ENCODE measurements around the gene PDSS1.

Gene PDSS1

GRCh38 chr10:26770069-26770468 lies 72.6 kb downstream of the PDSS1 start:
- in situ Hi-C loops (cut with HindIII; ENCODE audit: low sequenced_read_pairs), result loop anchor here (5.0 kb wide), 1 partner anchor 33 kb away; no protein-coding TSS in a partner anchor
- no peak overlapping the region for H3K4me3 ChIP-seq (ENCODE audit: low read depth, low read length)
- no peak for DNase-seq (ENCODE audit: low read depth)
- no peak for TF ChIP-seq CTCF (IDR thresholded peaks at IDR 0.05; ENCODE audit: low read depth, low read length, missing control alignments)

DNA sequence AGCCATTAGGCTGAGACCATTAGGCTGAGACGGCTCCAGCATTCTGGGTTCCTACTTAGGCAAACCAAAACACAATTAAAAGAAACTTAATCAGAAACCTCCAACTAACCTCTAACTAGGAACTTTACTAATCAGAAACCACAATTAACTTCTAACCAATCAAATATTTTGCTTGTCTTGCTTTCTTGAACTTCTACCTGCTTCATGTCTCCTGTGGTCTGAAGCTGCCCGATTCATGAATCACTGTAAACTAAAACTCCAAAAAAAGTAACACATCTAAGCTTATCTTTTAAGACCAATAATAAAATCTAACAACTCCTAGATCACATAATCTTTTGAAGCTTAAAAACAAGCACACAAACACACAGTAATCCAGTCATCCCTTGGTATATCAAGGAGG lies 76.1 kb downstream of the PDSS1 start:
- H3K4me3 ChIP-seq (ENCODE audit: low read depth, low read length), result no peak overlapping the region
- DNase-seq (ENCODE audit: low read depth), result no peak
- in situ Hi-C loops (cut with HindIII; ENCODE audit: low sequenced_read_pairs), result loop anchor here (5.0 kb wide), 1 partner anchor 36 kb away; no protein-coding TSS in a partner anchor
- no peak for TF ChIP-seq CTCF (IDR thresholded peaks at IDR 0.05; ENCODE audit: low read depth, low read length, missing control alignments)

GRCh38 chr10:26776258-26776657 lies 78.8 kb downstream of the PDSS1 start:
- in situ Hi-C loops (cut with HindIII; ENCODE audit: low sequenced_read_pairs), result no loop called here
- no peak for TF ChIP-seq CTCF (IDR thresholded peaks at IDR 0.05; ENCODE audit: low read depth, low read length, missing control alignments)
- no peak overlapping the region for H3K4me3 ChIP-seq (ENCODE audit: low read depth, low read length)
- no peak for DNase-seq (ENCODE audit: low read depth)

- H3K4me3 ChIP-seq (ENCODE audit: low read depth, low read length), result no peak overlapping the region
- no peak for DNase-seq (ENCODE audit: low read depth)
- no peak for TF ChIP-seq CTCF (IDR thresholded peaks at IDR 0.05; ENCODE audit: low read depth, low read length, missing control alignments)
- in situ Hi-C loops (cut with HindIII; ENCODE audit: low sequenced_read_pairs), result no loop called here
Observed at GRCh38 chr10:26777686-26778085, 80.2 kb downstream of the PDSS1 start.

GRCh38 chr10:26779176-26779860 lies 81.8 kb downstream of the PDSS1 start:
- no peak for DNase-seq (ENCODE audit: low read depth)
- TF ChIP-seq CTCF (IDR thresholded peaks at IDR 0.05; ENCODE audit: low read depth, low read length, missing control alignments), result no peak
- in situ Hi-C loops (cut with HindIII; ENCODE audit: low sequenced_read_pairs), result no loop called here

GRCh38 chr10:26780106-26780792 lies 82.7 kb downstream of the PDSS1 start:
- H3K4me3 ChIP-seq (ENCODE audit: low read depth, low read length), result no peak overlapping the region
- in situ Hi-C loops (cut with HindIII; ENCODE audit: low sequenced_read_pairs), result no loop called here
- no peak for TF ChIP-seq CTCF (IDR thresholded peaks at IDR 0.05; ENCODE audit: low read depth, low read length, missing control alignments)
- no peak for DNase-seq (ENCODE audit: low read depth)

More at GRCh38 chr10:26779176-26779860, 81.8 kb downstream of the PDSS1 start:
- no peak overlapping the region for H3K4me3 ChIP-seq (ENCODE audit: low read depth, low read length)

All from astrocyte of the cerebellum (primary cell).